GM18505 (cell line): Measurements from ENCODE around the gene MICAL3.

Experiments
- ATAC-seq: cut with Tn5 transposase; IDR thresholded peaks from one replicate; pipeline ENCODE4 v1.9.1; 2021; ENCODE audit not compliant: unreplicated experiment
- POLR2A ChIP-seq: IDR thresholded peaks from 4 replicates; pipeline ENCODE4 v1.6.1; 2011; ENCODE audit warnings: borderline replicate concordance; ENCODE audit not compliant: insufficient read depth, insufficient read length; ENCODE audit errors: extremely low read depth

The MICAL3 gene

DNA sequence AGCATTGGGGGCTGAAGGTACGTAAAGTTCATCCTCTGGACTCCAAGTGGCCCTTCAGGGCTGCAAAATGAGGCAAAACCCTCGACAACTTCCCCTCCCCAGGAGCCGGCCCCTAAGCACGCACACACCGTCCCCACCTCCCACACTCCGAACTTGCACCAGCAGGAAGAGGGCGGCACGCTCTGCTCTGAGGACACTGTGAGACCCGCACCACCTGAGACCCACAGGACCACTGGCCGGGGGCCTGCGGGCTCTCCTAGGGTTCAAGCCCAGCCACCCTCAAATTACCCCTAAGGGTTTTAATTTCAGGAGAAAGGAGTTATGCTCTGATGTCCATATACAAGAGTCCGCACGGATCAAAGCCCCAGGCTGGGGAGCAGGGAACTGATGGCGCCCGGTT lies 200.4 kb downstream of the MICAL3 start:
- ATAC-seq: no peak
- no peak for TF ChIP-seq POLR2A

DNA sequence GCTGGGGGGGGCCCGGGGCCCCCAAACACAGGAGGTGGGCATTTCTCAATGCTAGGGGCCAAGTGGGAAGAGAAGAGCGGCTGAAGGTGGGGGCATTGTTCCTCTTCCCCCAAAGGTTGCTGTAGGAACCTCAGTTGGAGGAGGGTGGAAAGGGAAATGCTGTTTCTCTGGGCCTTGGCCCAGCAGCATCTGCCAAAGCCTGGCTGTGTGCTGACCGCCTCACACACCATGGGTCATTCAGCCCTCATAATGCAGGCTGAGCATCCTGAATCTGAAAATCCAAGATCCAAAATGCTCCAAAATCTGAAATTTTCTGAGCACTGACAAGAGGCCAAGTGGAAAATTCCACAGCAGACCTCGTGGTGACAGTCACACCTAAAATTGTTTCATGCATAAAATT lies 201.1 kb downstream of the MICAL3 start:
- TF ChIP-seq POLR2A: no peak

DNA sequence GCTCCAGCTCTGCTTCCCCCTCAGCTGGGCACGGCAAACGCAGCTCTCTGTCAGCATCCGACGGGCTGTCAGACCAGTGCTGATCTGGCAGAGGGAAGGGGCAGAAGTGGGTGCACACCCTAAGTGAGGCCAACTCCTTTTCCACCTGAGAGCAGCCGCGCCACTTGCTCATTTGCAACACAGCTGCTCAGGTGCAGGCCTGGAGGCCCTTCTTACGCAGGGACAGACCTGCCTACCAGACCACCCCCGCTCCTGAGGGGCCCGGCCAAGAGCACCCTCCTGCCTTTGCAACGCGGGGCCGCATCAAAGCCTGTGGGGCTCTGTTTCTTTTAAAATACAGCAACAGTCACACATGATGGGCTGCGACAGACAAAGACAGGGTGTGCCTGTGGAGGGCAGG lies 202.3 kb downstream of the MICAL3 start:
- ATAC-seq: no peak
- TF ChIP-seq POLR2A: no peak

More for the DNA sequence above, 201.1 kb downstream of the MICAL3 start:
- ATAC-seq: no peak

DNA sequence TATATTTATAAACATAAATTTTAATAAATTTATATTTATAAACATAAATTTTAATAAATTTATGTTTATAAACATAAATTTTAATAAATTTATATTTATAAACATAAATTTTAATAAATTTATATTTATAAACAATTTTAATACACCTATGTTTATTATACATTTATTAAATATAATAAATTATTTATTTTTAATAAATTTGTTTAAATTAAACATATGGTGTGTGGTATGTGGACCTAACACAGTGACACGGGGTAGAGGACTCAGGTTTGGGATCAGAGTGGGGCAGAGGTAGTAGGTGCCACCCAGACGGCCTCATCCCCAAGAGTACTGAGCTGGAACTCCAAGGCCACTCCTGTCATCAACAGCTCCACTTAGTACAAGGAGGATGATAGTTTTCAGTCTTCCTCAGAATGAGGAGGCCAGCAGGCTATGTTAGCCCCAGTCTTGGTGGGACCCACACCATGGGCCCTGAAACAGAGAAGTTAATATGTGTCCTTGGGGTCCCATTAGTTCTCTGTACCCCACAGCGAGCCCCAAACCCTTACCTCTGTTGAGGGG lies 203.4 kb downstream of the MICAL3 start:
- ATAC-seq: no peak
- no peak for TF ChIP-seq POLR2A

DNA sequence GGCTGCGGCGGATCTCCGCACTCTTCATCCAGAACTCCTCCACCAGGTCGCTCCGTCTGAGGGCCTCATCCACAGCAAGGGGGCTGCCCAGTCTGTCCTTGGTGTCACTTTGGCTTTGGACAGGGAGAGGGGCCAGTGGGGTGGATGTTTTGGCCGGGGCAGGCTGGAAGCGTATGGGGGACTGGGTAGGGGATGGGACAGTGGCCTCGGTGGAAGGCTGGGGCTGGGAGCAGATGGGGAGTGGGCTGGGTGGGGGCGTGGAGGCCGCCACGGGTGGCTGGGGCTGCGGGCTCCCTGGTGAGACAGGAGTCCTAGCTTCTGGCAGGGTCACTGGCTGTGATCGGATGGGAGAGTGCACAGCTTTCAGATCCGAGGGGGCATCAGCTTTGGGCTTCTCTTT lies 205.7 kb downstream of the MICAL3 start:
- no peak for ATAC-seq
- TF ChIP-seq POLR2A: no peak

DNA sequence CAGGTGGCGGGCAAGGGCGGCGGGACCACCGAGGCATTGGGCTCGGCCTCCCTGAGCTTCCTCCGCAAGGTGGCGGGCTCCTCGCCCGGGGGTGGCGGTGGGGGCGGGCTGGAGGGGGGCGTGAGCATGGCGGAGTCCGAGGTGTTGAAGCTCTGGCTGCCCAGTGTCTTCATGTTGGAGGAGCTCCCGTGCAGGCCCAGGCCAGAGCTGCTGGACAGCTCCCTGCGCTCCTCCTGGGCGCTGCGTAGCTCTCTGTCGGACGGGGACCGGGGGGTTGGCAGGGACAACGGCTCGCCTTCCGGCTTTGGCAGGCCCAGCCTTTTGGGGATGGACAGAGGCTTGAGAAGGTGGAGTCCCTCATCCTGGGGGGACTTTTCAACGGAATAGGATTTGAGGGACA lies 206.2 kb downstream of the MICAL3 start:
- no peak for TF ChIP-seq POLR2A
- ATAC-seq: no peak

DNA sequence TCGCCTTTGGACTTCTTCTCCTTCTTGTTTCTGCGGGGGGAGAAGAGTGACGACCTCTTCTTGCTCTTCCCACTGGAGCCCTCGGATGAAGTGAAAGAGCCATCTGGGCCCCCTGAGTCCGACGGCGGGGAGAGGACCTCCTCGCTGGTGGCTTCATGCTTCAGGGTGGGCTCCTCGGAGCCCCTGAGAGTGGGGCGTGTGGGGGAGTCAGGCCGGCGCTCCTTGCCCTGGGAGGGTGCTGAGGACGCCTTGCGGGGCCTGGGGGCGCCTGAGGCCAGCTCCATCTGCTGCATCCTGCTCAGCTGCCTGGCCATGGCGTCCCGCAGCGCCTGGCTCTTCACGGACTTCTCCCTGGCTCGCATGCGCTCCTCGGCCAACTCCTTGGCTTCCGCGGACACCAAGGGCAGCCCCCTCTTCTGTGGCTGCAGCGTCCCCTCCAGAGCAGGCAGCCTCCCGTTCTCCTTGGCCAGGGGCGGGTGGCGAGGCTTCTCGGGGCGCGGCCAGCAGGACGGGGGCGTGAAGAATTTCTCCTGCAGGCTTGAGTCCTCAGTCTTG lies 206.8 kb downstream of the MICAL3 start:
- no peak for TF ChIP-seq POLR2A

DNA sequence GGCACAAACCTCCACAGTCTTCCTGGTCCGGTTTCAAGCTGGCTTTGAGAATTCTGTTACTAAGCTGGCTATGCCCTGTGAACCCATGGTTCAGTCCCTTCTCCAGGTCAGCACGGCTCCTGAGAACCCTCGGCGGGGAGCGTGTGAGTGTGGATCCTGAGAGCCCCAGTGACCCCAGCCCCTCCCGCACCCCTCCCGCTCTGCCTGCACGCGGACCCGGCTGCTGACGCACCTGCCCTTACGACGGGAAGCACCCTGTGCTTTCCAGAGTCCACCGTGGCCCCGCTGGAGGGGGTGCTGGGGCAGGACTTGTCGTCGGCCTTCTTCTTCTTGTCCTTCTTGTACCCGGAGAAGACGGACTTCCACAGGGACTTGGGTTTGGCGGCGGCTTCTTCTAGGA lies 207.3 kb downstream of the MICAL3 start:
- no peak for TF ChIP-seq POLR2A
- no peak for ATAC-seq

More for the DNA sequence above, 206.8 kb downstream of the MICAL3 start:
- ATAC-seq: no peak

DNA sequence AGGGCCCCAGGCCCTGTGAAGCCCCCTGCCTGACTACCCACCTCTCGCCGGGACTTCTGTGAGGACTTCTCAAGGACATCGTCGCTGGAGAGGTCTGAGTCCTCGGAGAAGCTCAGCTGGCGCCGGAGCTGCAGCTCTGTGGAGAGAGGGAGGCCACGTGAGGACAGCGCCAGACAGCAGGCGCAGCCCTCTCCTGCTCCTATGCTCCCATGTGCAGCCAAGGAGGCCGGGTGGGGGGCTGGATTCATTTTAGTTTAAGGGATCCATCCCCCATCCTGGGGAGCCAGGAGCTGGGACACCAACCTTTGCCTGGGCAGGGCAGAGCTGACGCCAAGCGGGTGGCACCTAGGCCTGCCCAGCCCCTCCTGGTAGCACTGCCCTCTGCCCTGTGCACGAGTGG lies 207.7 kb downstream of the MICAL3 start:
- TF ChIP-seq POLR2A: no peak
- no peak for ATAC-seq

DNA sequence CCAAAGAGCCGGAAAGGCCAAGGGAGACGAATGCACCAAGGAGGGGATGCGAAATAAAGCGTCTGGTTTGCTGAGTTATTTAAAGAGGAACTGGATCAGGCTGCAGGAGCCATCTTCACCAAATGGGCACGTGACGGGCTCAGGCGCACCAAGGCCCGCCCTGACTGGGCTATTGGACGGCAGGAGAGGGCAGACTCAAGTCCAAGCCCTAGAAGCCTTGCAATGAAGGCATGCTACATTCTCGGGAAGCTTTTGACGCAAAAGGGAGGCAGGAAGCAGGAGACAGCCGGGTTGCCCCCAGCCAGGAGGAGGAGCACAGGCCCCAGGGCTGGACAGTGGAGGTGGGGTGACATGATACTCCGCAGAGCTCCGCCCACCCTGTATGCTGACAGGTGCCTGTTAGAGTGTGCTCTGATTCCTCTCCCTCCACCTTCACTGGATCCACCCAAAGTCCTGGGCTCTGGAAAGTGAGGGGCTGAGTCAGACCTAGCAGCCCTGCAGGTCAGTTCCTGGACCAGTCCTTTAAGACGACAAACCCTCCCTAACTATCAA lies 208.6 kb downstream of the MICAL3 start:
- ATAC-seq: no peak

DNA sequence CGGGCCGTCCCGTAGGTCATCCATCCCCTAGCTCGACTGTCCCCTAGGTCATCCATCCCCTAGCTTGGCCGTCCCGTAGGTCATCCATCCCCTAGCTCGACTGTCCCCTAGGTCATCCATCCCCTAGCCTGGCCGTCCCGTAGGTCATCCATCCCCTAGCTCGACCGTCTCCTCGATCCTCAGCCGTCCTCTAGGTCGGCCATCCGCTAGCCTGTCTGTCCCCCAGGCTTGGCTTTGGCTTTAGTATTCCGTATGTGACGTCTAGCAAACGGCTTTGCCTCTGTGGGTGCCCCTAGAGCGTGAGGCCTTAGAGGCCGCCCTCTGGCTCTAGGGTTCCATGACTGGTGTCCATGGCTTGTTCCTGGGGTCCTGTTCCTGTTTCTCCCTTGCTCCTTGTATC lies 209.5 kb downstream of the MICAL3 start:
- no peak for TF ChIP-seq POLR2A
- ATAC-seq: no peak

More for the DNA sequence above, 208.6 kb downstream of the MICAL3 start:
- no peak for TF ChIP-seq POLR2A

DNA sequence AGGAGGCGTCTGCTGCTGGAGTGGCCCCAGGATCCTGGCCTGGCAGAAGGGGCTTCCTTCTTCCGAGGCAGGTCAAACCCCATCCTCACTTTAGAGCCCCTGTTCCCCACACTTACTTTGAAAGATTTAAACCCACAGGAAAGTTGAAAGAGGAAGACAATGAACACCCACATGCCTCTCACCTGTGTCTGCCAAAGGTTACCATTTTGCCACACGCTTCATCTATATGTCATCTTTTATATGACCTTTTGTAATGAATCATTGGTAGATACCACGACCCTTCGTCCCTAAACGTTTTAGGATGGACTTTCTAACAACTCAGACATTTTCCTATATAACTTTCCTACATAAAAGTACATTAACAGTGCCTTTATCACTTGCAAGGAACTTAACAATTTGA lies 210.3 kb downstream of the MICAL3 start:
- no peak for TF ChIP-seq POLR2A
- no peak for ATAC-seq

DNA sequence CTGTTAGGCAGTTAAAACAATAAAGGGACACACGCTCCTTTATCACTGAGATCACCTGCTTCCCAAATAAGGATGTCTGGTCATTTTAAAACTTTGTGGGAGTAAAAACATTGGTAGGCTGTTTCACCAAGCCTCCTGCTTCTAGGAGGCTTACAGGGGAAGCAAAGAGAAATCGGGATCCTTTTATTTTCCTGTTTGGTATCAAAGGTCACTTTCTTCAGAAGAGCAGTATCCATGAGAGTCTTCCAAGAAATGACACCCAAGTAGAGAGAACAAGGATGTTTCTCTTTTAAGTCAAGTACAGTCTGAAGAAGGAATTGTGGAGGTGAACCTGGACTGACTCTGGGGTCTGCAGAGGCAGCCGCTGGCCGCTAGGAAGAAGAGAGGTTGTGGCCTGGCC lies 213.2 kb downstream of the MICAL3 start:
- ATAC-seq: no peak
- no peak for TF ChIP-seq POLR2A

DNA sequence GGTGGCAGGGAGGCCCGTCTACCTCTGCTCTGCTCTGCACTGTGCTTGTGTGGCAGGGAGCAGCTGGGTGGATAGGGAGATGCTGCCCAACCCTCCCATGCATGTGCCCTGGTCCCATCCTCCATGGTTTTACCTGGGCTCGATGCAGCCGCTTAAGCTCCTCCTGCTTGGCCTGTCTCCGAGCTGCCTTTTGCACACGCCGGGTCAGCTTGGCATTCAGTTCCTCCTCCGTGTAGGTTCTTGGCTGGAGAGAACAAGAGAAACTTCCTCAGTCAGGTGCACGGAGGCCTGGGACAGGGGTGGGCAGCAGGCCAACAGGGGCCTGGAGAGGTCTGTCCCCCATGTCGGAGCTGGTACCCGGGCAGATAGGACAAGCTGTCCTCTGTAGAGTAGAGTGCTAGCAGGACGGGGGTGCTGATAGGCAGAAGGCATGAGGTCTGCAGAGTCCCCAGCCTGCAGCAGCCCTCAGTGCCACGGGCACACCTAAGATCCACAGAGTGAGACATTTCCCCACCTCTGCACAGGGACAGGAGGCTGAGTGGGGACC lies 213.7 kb downstream of the MICAL3 start:
- no peak for ATAC-seq

More for the DNA sequence above, 213.7 kb downstream of the MICAL3 start:
- no peak for TF ChIP-seq POLR2A
